Right hindlimb (tissue), 1 donor: ENCODE measurements around the gene GZMM.

Experiments
- DNase-seq: peaks from one replicate; pipeline ENCODE4 v3.0.0-alpha.2; 2018

Gene GZMM

GRCh38 chr19:567296-567900 is 23.5 kb downstream of the GZMM start:
- DNase-seq, result peak; percentile 8

- DNase-seq, result peak; percentile 24
Measured at GRCh38 chr19:570251-570686, 26.4 kb downstream of the GZMM start.

DNA sequence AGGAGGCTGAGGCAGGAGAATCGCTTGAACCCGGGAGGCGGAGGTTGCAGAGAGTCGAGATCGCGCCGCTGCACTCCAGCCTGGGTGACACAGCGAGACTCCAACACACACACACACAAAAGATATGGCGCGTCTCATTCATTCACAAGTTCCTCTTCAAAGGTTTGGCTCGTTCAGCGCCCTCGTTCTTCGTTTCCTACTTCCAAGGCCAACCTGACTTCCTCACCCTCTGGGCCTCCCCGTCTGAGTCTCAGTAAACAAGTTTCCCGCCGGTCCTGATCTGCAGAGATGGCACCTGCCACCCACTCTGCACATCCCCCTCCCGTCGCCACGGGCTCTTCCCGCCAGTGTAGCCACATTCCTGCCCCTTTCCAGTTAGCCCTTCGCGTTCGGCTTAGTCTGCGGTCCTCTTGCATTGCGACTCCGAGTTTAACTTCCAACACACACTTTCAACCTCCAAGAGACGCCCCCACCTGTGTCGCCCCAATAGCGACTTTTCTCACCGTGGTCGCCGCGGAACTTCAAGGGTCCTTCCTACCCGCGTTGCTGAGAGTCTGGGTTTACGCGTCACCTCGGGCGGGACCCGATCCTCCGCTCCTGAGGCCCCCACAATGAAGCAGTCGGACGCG is 27.2 kb downstream of the GZMM start:
- peak; percentile 13 for DNase-seq

DNA sequence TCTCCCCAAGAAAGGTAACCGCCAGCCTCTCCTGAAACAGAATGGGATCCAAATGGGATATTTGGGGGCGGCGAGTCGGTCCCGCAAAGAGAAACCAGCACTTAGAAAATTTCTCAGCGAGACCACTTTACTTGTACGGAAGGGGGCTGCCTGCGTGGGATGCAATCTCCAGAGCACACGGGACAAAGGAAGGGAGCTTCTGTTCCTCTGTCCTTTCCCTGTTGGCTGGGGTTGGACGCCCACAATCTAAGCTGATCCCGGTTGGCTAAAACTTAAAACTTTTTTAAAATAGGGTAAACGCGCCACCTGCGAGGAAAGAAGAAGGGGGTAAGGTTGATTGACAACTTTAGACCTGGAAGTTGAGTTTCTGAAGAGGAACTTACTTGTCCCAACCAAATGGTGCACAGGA is 27.7 kb downstream of the GZMM start:
- no peak for DNase-seq

- peak; percentile 98 for DNase-seq
Measured at GRCh38 chr19:572140-572742, 28.4 kb downstream of the GZMM start, which contains the start of gene BSG. Gene BSG, plus strand, starts transcription at chr19:572596. Its CDS starts 39 bp downstream, at chr19:572635.

GRCh38 chr19:572743-573518 is 29.1 kb downstream of the GZMM start:
- peak; percentile 69 for DNase-seq

- peak; percentile 22 for DNase-seq
Measured at GRCh38 chr19:573519-573825, 29.6 kb downstream of the GZMM start.

DNA sequence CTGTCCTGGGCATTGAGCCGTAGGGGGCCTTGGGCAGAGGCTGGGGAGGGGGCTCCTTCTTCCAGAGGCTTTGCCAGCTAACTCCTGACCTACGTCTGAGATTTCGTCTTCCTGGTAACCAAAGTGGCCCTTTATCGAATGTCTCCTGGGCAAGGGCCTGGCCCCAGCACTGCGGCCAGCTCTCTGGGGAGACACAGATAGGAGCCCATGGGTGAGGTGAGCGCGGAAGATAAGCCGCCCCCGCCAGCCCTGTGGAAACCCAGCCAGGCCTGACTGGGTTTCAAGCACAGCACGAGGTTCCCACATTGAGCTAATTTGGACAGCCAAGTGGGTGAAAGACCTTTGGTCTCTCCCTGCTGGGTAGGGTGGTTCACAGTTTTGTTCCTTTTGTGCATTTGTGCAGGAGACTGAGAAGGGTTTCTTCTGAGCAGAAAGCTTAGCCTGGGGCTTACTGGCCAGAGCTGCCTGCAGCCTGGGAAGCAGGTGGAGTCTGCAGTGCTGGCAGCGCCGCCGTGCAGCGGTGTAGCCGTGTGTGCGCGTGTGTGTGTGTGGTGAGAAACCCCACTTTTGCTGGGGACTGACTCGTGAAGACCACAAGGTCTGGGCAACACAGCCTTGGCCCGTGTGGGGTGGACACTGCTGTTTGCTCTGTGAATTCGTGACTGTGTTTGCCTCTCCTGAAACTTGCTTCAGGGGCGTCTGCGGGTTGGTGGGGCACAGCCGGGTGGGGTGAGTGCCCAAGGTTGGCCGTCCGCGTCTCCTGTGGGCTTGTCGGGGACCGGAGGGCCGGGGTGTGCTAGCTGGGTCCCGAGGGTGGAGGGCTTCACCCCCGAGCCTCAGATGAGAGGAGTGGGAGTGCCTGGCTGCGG is 31.0 kb downstream of the GZMM start:
- peak; percentile 37 for DNase-seq

GRCh38 chr19:575527-576506 is 32.0 kb downstream of the GZMM start:
- peak; percentile 57 for DNase-seq

DNA sequence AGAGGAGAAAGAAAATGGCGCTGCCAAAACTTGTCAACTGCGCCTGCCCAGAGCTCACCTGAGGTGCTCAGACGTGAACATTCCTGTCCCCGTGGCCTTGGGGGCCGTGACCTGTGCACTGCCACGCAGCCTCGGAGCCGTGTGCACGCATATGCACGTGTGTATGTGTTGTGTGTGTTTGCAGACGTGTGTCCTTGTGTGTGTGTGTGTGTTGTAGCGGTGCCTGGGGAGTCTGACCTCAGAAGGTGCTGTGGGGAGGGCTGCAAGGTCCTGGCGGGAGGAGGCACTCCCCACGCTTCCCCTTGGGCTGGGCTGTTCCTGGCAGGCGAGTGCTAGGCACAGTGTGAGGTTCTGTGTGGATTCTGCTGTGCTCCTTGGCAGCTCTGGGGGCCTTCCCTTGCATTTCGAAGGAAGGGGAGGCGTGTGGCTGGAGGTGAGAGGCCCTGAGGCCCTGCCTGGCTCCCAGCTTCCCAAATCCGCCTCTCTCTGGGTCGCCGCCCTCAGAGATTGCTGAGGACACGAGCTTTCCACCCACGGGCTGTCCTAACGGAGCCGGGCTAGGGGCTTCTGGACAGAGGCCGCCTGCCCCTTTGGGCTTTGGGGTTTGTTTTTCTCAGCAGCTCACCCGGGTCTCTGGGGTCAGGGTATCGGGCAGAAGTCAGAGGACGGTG is 33.0 kb downstream of the GZMM start:
- DNase-seq, result peak; percentile 15

DNA sequence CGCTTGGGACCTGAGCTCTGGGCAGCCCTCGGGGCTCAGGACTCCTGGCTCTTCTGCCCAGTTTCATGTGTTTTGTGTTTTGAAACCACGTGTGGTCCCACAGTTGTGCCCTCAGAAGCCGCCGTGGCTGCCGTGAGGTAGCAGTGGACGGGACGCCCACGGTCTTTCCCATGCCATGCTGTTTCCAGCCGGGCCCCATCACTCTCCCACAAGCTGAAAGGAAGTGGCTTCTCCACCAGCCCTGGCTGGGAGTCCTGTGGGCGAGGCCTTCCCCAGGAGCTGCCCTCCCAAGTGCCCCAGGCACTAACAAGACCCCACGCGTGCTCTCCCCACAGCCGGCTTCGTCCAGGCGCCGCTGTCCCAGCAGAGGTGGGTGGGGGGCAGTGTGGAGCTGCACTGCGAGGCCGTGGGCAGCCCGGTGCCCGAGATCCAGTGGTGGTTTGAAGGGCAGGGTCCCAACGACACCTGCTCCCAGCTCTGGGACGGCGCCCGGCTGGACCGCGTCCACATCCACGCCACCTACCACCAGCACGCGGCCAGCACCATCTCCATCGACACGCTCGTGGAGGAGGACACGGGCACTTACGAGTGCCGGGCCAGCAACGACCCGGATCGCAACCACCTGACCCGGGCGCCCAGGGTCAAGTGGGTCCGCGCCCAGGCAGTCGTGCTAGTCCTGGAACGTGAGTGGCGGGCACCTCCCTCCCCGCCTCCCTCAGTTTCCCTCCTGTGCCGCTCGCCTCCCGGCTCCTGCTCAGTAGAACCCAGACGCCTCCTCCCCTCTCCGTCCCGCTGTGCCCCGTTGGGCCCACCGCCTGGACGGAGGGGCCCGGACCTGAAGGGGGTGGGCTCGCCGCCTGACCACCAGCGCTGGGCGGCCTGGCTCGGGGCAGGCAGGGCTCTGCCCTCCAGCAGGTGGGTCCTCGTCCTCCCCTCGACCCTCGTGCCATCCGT is 33.9 kb downstream of the GZMM start:
- DNase-seq, result peak; percentile 19

- no peak for DNase-seq
Measured at GRCh38 chr19:579111-579841, 35.4 kb downstream of the GZMM start.

- no peak for DNase-seq
Measured at GRCh38 chr19:579842-580155, 35.9 kb downstream of the GZMM start.

DNA sequence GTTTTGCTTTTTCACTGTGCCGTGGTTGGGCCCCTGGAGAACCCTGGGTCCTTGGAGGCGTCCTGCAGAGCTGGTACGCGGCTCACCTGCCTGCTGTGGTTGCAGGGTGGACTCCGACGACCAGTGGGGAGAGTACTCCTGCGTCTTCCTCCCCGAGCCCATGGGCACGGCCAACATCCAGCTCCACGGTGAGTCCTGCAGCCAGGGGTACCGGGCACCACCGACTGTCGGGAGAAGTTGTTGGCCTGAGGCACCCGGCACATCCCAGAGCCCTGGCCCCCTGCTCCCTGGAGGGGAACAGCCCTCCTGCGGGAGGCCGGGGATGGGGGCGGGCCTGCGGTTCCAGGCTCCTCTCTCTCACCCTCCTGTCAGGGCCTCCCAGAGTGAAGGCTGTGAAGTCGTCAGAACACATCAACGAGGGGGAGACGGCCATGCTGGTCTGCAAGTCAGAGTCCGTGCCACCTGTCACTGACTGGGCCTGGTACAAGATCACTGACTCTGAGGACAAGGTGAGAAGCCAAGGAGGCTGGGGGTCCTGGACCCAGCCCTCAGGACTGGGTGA is 36.5 kb downstream of the GZMM start:
- no peak for DNase-seq

DNA sequence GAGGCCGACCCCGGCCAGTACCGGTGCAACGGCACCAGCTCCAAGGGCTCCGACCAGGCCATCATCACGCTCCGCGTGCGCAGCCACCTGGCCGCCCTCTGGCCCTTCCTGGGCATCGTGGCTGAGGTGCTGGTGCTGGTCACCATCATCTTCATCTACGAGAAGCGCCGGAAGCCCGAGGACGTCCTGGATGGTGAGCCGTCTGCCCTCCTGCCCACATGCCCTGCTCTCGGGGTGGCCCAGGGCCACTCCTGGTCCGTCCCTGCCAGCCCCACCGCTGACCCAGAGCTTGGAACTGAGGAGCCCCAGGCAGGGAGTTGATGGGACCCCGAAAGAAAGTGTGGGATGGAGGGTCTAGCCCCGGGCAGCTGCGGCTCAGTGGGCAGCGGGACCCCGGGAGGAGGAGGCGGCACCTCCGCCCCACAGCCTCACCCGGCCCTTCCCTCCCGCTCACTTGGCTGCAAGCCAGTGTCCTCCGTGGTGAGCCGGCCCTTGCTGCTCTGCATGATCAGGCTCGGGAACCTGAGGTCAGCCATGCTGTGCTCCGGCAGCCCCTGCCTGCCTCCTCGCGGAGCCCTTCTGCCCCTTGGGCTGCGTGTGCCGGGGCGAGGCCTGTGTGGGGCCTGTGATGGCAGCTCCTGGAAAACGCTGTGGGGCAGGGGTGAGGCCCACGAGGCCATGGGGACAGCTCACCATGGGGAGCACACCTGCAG is 37.7 kb downstream of the GZMM start:
- peak; percentile 9 for DNase-seq

DNA sequence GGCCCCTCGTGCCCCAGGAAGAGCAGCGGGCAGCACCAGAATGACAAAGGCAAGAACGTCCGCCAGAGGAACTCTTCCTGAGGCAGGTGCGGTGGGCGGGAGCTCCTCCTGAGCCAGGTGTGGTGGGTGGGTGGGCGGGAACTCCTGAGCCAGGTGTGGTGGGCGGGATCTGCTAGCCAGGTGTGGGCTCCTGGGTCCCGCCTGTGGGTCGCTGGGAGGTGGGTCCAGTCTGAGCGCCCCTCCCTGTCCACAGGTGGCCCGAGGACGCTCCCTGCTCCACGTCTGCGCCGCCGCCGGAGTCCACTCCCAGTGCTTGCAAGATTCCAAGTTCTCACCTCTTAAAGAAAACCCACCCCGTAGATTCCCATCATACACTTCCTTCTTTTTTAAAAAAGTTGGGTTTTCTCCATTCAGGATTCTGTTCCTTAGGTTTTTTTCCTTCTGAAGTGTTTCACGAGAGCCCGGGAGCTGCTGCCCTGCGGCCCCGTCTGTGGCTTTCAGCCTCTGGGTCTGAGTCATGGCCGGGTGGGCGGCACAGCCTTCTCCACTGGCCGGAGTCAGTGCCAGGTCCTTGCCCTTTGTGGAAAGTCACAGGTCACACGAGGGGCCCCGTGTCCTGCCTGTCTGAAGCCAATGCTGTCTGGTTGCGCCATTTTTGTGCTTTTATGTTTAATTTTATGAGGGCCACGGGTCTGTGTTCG is 38.8 kb downstream of the GZMM start:
- DNase-seq, result peak; percentile 14
